HepG2 (cell line): ENCODE measurements around the gene LSMEM2. TPM values are rescaled to one million over a fixed set of nuclear protein-coding genes. Genes with fewer than 3 reads are reported as not detected.
A peak's percentile ranks its signal among the peaks of the same experiment; 100 is the strongest.

Experiments used
- CCDC6 ChIP-seq: sonication (generic); formaldehyde crosslinking; IDR thresholded peaks from 2 replicates; pipeline ENCODE4 v1.8.1; 2022; ENCODE audit warnings: mild to moderate bottlenecking, missing genetic modification reagents, moderate library complexity
- CSRNP1 ChIP-seq: sonication (generic); formaldehyde crosslinking; IDR thresholded peaks from 2 replicates; pipeline ENCODE4 v1.8.1; 2023; ENCODE audit warnings: mild to moderate bottlenecking, missing genetic modification reagents
- DRAP1 ChIP-seq: IDR thresholded peaks from 2 replicates; pipeline ENCODE4 v1.6.1; 2016; ENCODE audit warnings: missing genetic modification reagents, missing compliant biosample characterization
- FOXK1 ChIP-seq: sonication (generic); formaldehyde crosslinking; IDR thresholded peaks from 2 replicates; pipeline ENCODE4 v1.4.0; 2020; ENCODE audit warnings: low read depth, missing genetic modification reagents, borderline replicate concordance
- HNF4A ChIP-seq: sonication (generic); formaldehyde crosslinking; IDR thresholded peaks from 2 replicates; pipeline ENCODE4 v1.4.0; 2020; ENCODE audit warnings: missing genetic modification reagents
- IKZF4 ChIP-seq: sonication (generic); formaldehyde crosslinking; IDR thresholded peaks from 2 replicates; pipeline ENCODE4 v1.5.1; 2020; ENCODE audit warnings: borderline replicate concordance, mild to moderate bottlenecking, low read depth, missing genetic modification reagents; ENCODE audit errors: not compliant biosample characterization
- KAT2B ChIP-seq: fragments of 150-350 bp; IDR thresholded peaks from 2 replicates; pipeline ENCODE4 v1.6.1; 2014; ENCODE audit warnings: low read depth, low read length, borderline replicate concordance
- KDM2A ChIP-seq: sonication (generic); formaldehyde crosslinking; IDR thresholded peaks from 2 replicates; pipeline ENCODE4 v1.4.0; 2020; ENCODE audit warnings: low read depth, missing genetic modification reagents, borderline replicate concordance
- KLF13 ChIP-seq: sonication (generic); formaldehyde crosslinking; IDR thresholded peaks from 2 replicates; pipeline ENCODE4 v1.4.0; 2020; ENCODE audit warnings: mild to moderate bottlenecking, missing genetic modification reagents
- MAFG ChIP-seq: sonication (generic); formaldehyde crosslinking; IDR thresholded peaks from 2 replicates; pipeline ENCODE4 v1.5.1; 2020; ENCODE audit warnings: mild to moderate bottlenecking, missing genetic modification reagents
- MED8 ChIP-seq: sonication (generic); formaldehyde crosslinking; IDR thresholded peaks from 2 replicates; pipeline ENCODE4 v1.8.1; 2023; ENCODE audit warnings: mild to moderate bottlenecking, missing genetic modification reagents; ENCODE audit not compliant: insufficient replicate concordance
- MXD3 ChIP-seq: IDR thresholded peaks from 2 replicates; pipeline ENCODE4 v1.6.1; 2016; ENCODE audit warnings: mild to moderate bottlenecking, missing biosample characterization, missing genetic modification reagents
- NCOR1 ChIP-seq: fragments of 200-600 bp; sonication (generic); IDR thresholded peaks from 2 replicates; pipeline ENCODE4 v1.7.0; 2017; ENCODE audit warnings: antibody characterized with exemption, low read length, borderline replicate concordance
- SRSF1 ChIP-seq: fragments of 200-400 bp; formaldehyde crosslinking; optimal IDR thresholded peaks from 2 replicates; pipeline ENCODE3; 2017; ENCODE audit warnings: mild to moderate bottlenecking, low read depth, low read length, moderate library complexity
- TFAP4 ChIP-seq: sonication (generic); IDR thresholded peaks from 2 replicates; pipeline ENCODE4 v1.6.1; 2016; ENCODE audit warnings: low read depth, borderline replicate concordance
- ZNF121 ChIP-seq: sonication (generic); formaldehyde crosslinking; IDR thresholded peaks from 2 replicates; pipeline ENCODE4 v1.5.0; 2020; ENCODE audit warnings: mild to moderate bottlenecking, missing genetic modification reagents
- ZNF160 ChIP-seq: sonication (generic); formaldehyde crosslinking; IDR thresholded peaks from 2 replicates; pipeline ENCODE4 v1.8.0; 2022; ENCODE audit warnings: mild to moderate bottlenecking, inconsistent platforms, missing genetic modification reagents
- ZNF317 ChIP-seq: sonication (generic); formaldehyde crosslinking; IDR thresholded peaks from 2 replicates; pipeline ENCODE4 v1.5.0; 2020; ENCODE audit warnings: mild to moderate bottlenecking, missing genetic modification reagents
- ZNF333 ChIP-seq: sonication (generic); formaldehyde crosslinking; IDR thresholded peaks from 2 replicates; pipeline ENCODE4 v1.4.0; 2020; ENCODE audit warnings: mild to moderate bottlenecking, missing genetic modification reagents, borderline replicate concordance
- ZNF484 ChIP-seq: sonication (generic); formaldehyde crosslinking; IDR thresholded peaks from 2 replicates; pipeline ENCODE4 v1.5.1; 2020; ENCODE audit warnings: mild to moderate bottlenecking, low read depth, missing genetic modification reagents, borderline replicate concordance
- ZNF550 ChIP-seq: sonication (generic); formaldehyde crosslinking; IDR thresholded peaks from 2 replicates; pipeline ENCODE4 v1.4.0; 2020; ENCODE audit warnings: mild to moderate bottlenecking, missing genetic modification reagents, borderline replicate concordance
- ZNF709 ChIP-seq: sonication (generic); formaldehyde crosslinking; IDR thresholded peaks from 2 replicates; pipeline ENCODE4 v1.5.0; 2020; ENCODE audit warnings: mild to moderate bottlenecking, missing genetic modification reagents
- ZSCAN30 ChIP-seq: sonication (generic); formaldehyde crosslinking; IDR thresholded peaks from 2 replicates; pipeline ENCODE4 v1.5.0; 2020; ENCODE audit warnings: mild to moderate bottlenecking, missing genetic modification reagents
- ZUFSP ChIP-seq: sonication (generic); formaldehyde crosslinking; IDR thresholded peaks from 2 replicates; pipeline ENCODE4 v1.9.0; 2021; ENCODE audit warnings: missing genetic modification reagents, mild to moderate bottlenecking, borderline replicate concordance
- polyA plus RNA-seq, 8 experiments: library from polyadenylated mRNA; depleted of rRNA in 3 of 8; stranded (reverse) in 7 of 8; unstranded in 1 of 8; fragments of >200 nt; fragmentation: Illumina TruSeq in 4 of 8; extraction: Trizol in 4 of 8; gene quantifications; 2 replicates each; pipeline versions ENCODE4 v1.2.1 to v1.2.3, GENCODE V29; 2011 to 2016; ENCODE audit warnings: low read depth in 4 of 8, missing spikeins in 1 of 8, mixed read lengths in 1 of 8; ENCODE audit not compliant: insufficient read depth in 1 of 8
- total RNA-seq, 5 experiments: library from RNA; depleted of rRNA; stranded (reverse); fragments of >200 nt; fragmentation: Illumina TruSeq; extraction: Trizol; gene quantifications; 2 replicates each; pipeline ENCODE4 v1.2.3, GENCODE V29; 2016; ENCODE audit warnings: low read depth in 1 of 5

Gene LSMEM2
- total and polyA plus RNA-seq, 2 of the 13 experiments (the other 11 are each of a cell fraction or from before 2014, with no cell fraction given), result 0.07 to 0.41 TPM

GRCh38 chr3:50303013-50303815, 24.3 kb downstream of the LSMEM2 start, which contains the start of gene HYAL1 (continued):
- peak; percentile 66; the same call in 1 of the 2 replicates for TF ChIP-seq ZNF317 (CRISPR knock-in tag)
- no peak for TF ChIP-seq TFAP4
- TF ChIP-seq ZNF484 (CRISPR knock-in tag), result no peak
- TF ChIP-seq DRAP1 (CRISPR knock-in tag), result peak; percentile 99
- peak; percentile 89; the same call in 1 of the 2 replicates for TF ChIP-seq ZSCAN30 (CRISPR knock-in tag)
- peak; percentile 90 for TF ChIP-seq SRSF1
- peak; percentile 88 for TF ChIP-seq MXD3 (CRISPR knock-in tag)
- no peak for TF ChIP-seq KAT2B
- peak; percentile 40; the same call in 1 of the 2 replicates for TF ChIP-seq FOXK1 (CRISPR knock-in tag)
- TF ChIP-seq NCOR1, result no peak; the same call in 1 of the 2 replicates
- no peak for TF ChIP-seq ZUFSP (CRISPR knock-in tag)
- peak; percentile 83; the same call in 1 of the 2 replicates for TF ChIP-seq KLF13 (CRISPR knock-in tag)
- TF ChIP-seq ZNF121 (CRISPR knock-in tag), result peak; percentile 12; the same call in 1 of the 2 replicates
- peak; percentile 72; the same call in 1 of the 2 replicates for TF ChIP-seq ZNF709 (CRISPR knock-in tag)
- no peak; the same call in 1 of the 2 replicates for TF ChIP-seq ZNF333 (CRISPR knock-in tag)
- TF ChIP-seq MED8, result peak; percentile 49
- TF ChIP-seq CSRNP1 (CRISPR knock-in tag), result peak; percentile 88
- peak; percentile 44; the same call in 1 of the 2 replicates for TF ChIP-seq KDM2A (CRISPR knock-in tag)
- TF ChIP-seq HNF4A, result peak; percentile 39; the same call in 1 of the 2 replicates
- TF ChIP-seq CCDC6 (CRISPR knock-in tag), result peak; percentile 79
- no peak for TF ChIP-seq MAFG (CRISPR knock-in tag)
- peak; percentile 51 for TF ChIP-seq IKZF4 (CRISPR knock-in tag)
- TF ChIP-seq ZNF160, result peak; percentile 82; the same call in 1 of the 2 replicates
- 0 out of 2 replicates have a peak, but pooled peaks have one; percentile 51 for TF ChIP-seq ZNF550 (CRISPR knock-in tag)
